GM21423 (cell line): ENCODE results near the gene DHRS3.

Experiments
- ATAC-seq: cut with Tn5 transposase; IDR thresholded peaks from one replicate; pipeline ENCODE4 v1.9.1; 2021; ENCODE audit warnings: mild to moderate bottlenecking, moderate library complexity; ENCODE audit not compliant: unreplicated experiment

DHRS3 gene

GRCh38 chr1:12617511-12617900 is 504 bp downstream of the DHRS3 start:
- ATAC-seq: no peak

GRCh38 chr1:12616709-12617373 is 1.2 kb downstream of the DHRS3 start:
- ATAC-seq: no peak

- ATAC-seq: no peak
Measured at GRCh38 chr1:12615865-12616708, 1.9 kb downstream of the DHRS3 start.

GRCh38 chr1:12615159-12615864 is 2.7 kb downstream of the DHRS3 start:
- no peak for ATAC-seq

- no peak for ATAC-seq
Measured at GRCh38 chr1:12614402-12615158, 3.4 kb downstream of the DHRS3 start.

GRCh38 chr1:12613180-12613579 is 4.8 kb downstream of the DHRS3 start:
- no peak for ATAC-seq

- ATAC-seq: no peak
Measured at GRCh38 chr1:12610941-12611340, 7.1 kb downstream of the DHRS3 start.

GRCh38 chr1:12610305-12610935 is 7.6 kb downstream of the DHRS3 start:
- ATAC-seq: no peak

GRCh38 chr1:12609469-12610003 is 8.5 kb downstream of the DHRS3 start:
- no peak for ATAC-seq

GRCh38 chr1:12608311-12608957 is 9.6 kb downstream of the DHRS3 start:
- no peak for ATAC-seq

- no peak for ATAC-seq
Measured at GRCh38 chr1:12607263-12607662, 10.7 kb downstream of the DHRS3 start.

- no peak for ATAC-seq
Measured at GRCh38 chr1:12604986-12605385, 13.0 kb downstream of the DHRS3 start.

- no peak for ATAC-seq
Measured at GRCh38 chr1:12604114-12604874, 13.7 kb downstream of the DHRS3 start.

GRCh38 chr1:12603224-12603623 is 14.8 kb downstream of the DHRS3 start:
- no peak for ATAC-seq

- ATAC-seq: no peak
Measured at GRCh38 chr1:12602659-12603024, 15.4 kb downstream of the DHRS3 start.

GRCh38 chr1:12601700-12602658 is 16.0 kb downstream of the DHRS3 start:
- ATAC-seq: no peak

GRCh38 chr1:12600880-12601633 is 17.0 kb downstream of the DHRS3 start:
- no peak for ATAC-seq
